Neural progenitor cell (in vitro differentiated cells): ENCODE measurements around the gene CAMK1G. TPM values are rescaled to one million over a fixed set of nuclear protein-coding genes. Genes with fewer than 3 reads are reported as not detected.

Source experiments
- DNase-seq: peaks from one replicate; pipeline ENCODE4 v3.0.0-alpha.2; 2016; ENCODE audit warnings: low spot score
- H2AFZ ChIP-seq: fragments of 200-600 bp; sonication (generic); replicated peaks from 2 replicates; pipeline ENCODE4 v1.6.1; 2016; ENCODE audit warnings: antibody characterized with exemption
- H3F3A ChIP-seq: fragments of 200-600 bp; sonication (generic); 2 replicates; pipeline ENCODE4 v1.6.1; 2016; ENCODE audit warnings: antibody characterized with exemption, low read depth
- H3K27ac ChIP-seq: fragments of 200-600 bp; sonication (generic); 2 replicates; pipeline ENCODE4 v1.5.1; 2016; ENCODE audit warnings: mild to moderate bottlenecking
- H3K27me3 ChIP-seq: fragments of 200-600 bp; sonication (generic); 2 replicates; pipeline ENCODE4 v1.6.1; 2016; ENCODE audit warnings: mild to moderate bottlenecking, moderate library complexity
- H3K36me3 ChIP-seq: fragments of 200-600 bp; sonication (generic); 2 replicates; pipeline ENCODE4 v1.5.1; 2016
- H3K4me1 ChIP-seq: fragments of 200-600 bp; sonication (generic); 2 replicates; pipeline ENCODE4 v1.6.1; 2016; ENCODE audit warnings: mixed run types
- H3K4me2 ChIP-seq: fragments of 200-600 bp; sonication (generic); 2 replicates; pipeline ENCODE4 v1.6.1; 2016
- H3K4me3 ChIP-seq: fragments of 200-600 bp; sonication (generic); 2 replicates; pipeline ENCODE4 v1.5.1; 2016
- H3K79me2 ChIP-seq: fragments of 200-600 bp; sonication (generic); 2 replicates; pipeline ENCODE4 v1.6.1; 2016; ENCODE audit warnings: low read depth
- H3K9ac ChIP-seq: fragments of 200-600 bp; sonication (generic); 2 replicates; pipeline ENCODE4 v1.6.1; 2016
- H3K9me3 ChIP-seq: fragments of 200-600 bp; sonication (generic); 2 replicates; pipeline ENCODE4 v1.5.1; 2016; ENCODE audit warnings: low read depth
- H4K20me1 ChIP-seq: fragments of 200-600 bp; sonication (generic); 2 replicates; pipeline ENCODE4 v1.6.1; 2016; ENCODE audit warnings: low read depth
- H3K27ac Mint-ChIP-seq: 3 replicates; pipeline ENCODE4 v1.8.0; 2021; ENCODE audit warnings: mixed read lengths
- H3K27me3 Mint-ChIP-seq: 2 replicates; pipeline ENCODE4 v1.8.0; 2022; ENCODE audit warnings: low read depth, mild to moderate bottlenecking, inconsistent platforms, moderate library complexity, mixed read lengths; ENCODE audit not compliant: insufficient read depth
- H3K36me3 Mint-ChIP-seq: 3 replicates; pipeline ENCODE4 v1.8.0; 2021; ENCODE audit warnings: mixed read lengths
- H3K4me1 Mint-ChIP-seq: 3 replicates; pipeline ENCODE4 v1.8.0; 2021; ENCODE audit warnings: mixed read lengths
- H3K4me3 Mint-ChIP-seq: 3 replicates; pipeline ENCODE4 v1.8.0; 2021; ENCODE audit warnings: mild to moderate bottlenecking, moderate library complexity, mixed read lengths
- H3K9me3 Mint-ChIP-seq: 3 replicates; pipeline ENCODE4 v1.8.0; 2020; ENCODE audit warnings: mixed read lengths
- CTCF ChIP-seq: fragments of 200-600 bp; sonication (generic); IDR thresholded peaks from 2 replicates; pipeline ENCODE4 v1.5.1; 2017; ENCODE audit warnings: antibody characterized with exemption, mild to moderate bottlenecking
- EZH2 ChIP-seq: fragments of 200-600 bp; sonication (generic); IDR thresholded peaks from 2 replicates; pipeline ENCODE4 v1.6.1; 2017; ENCODE audit warnings: antibody characterized with exemption, mild to moderate bottlenecking, moderate library complexity
- EZH2phosphoT487 ChIP-seq: fragments of 200-600 bp; sonication (generic); IDR thresholded peaks from 2 replicates; pipeline ENCODE4 v1.6.1; 2017; ENCODE audit warnings: antibody characterized with exemption
- total RNA-seq: library from RNA; depleted of rRNA; stranded (reverse); fragments of >200 nt; gene quantifications from 2 replicates; pipeline ENCODE4 v1.2.3, GENCODE V29; 2015; ENCODE audit warnings: low replicate concordance

The CAMK1G gene
- total RNA-seq, 1 donor from 2014 or later = 3.6 TPM

GRCh38 chr1:209609791-209610630, 26.5 kb downstream of the CAMK1G start:
- H3K9me3 Mint-ChIP-seq = no peaks in the 10 kb centered on the region
- Histone ChIP-seq H4K20me1 (no peaks in the 10 kb centered on the region), H2AFZ (no peak overlapping the region), H3F3A (no peaks in the 10 kb centered on the region), H3K4me1 (no peaks in the 10 kb centered on the region), H3K27me3 (no peaks in the 10 kb centered on the region), H3K4me2 (no peak overlapping the region), H3K4me3 (no peak overlapping the region), H3K79me2 (no peaks in the 10 kb centered on the region), H3K9me3 (no peaks in the 10 kb centered on the region), H3K36me3 (no peaks in the 10 kb centered on the region), H3K9ac (no peak overlapping the region), H3K27ac (no peak overlapping the region)
- peaks cover 2% of the 10 kb centered on the region for H3K27me3 Mint-ChIP-seq
- no peaks in the 10 kb centered on the region for H3K4me1 Mint-ChIP-seq
- no peak for TF ChIP-seq CTCF
- no peak for DNase-seq
- H3K27ac Mint-ChIP-seq = no peak overlapping the region
- H3K4me3 Mint-ChIP-seq = no peak overlapping the region
- H3K36me3 Mint-ChIP-seq = peaks cover 2% of the 10 kb centered on the region

- Mint-ChIP-seq H3K36me3 (peaks cover 2% of the 10 kb centered on the region), H3K4me3 (no peak overlapping the region), H3K27ac (no peak overlapping the region), H3K4me1 (no peaks in the 10 kb centered on the region), H3K27me3 (peaks cover 4% of the 10 kb centered on the region), H3K9me3 (no peaks in the 10 kb centered on the region)
- Histone ChIP-seq H3K4me2 (no peak overlapping the region), H3K27me3 (no peaks in the 10 kb centered on the region), H3F3A (no peaks in the 10 kb centered on the region), H3K36me3 (no peaks in the 10 kb centered on the region), H3K9ac (no peak overlapping the region), H3K4me1 (no peaks in the 10 kb centered on the region), H4K20me1 (no peaks in the 10 kb centered on the region), H3K9me3 (no peaks in the 10 kb centered on the region), H3K4me3 (no peak overlapping the region), H3K27ac (no peak overlapping the region), H2AFZ (no peak overlapping the region), H3K79me2 (no peaks in the 10 kb centered on the region)
- TF ChIP-seq EZH2phosphoT487 (no peak), CTCF (no peak), EZH2 (no peak)
- no peak for DNase-seq
These were observed 27.1 kb downstream of the CAMK1G start for GRCh38 chr1:209610631-209610905.

- no peak for DNase-seq
- no peaks in the 10 kb centered on the region for H3K27me3 ChIP-seq
These were observed 28.5 kb downstream of the CAMK1G start for GRCh38 chr1:209611771-209612570.

More at GRCh38 chr1:209611771-209612570, 28.5 kb downstream of the CAMK1G start:
- Mint-ChIP-seq H3K4me3 (no peak overlapping the region), H3K4me1 (no peaks in the 10 kb centered on the region), H3K27me3 (peaks cover 4% of the 10 kb centered on the region), H3K9me3 (no peaks in the 10 kb centered on the region), H3K27ac (no peak overlapping the region), H3K36me3 (no peaks in the 10 kb centered on the region)
- H3K79me2 ChIP-seq = no peaks in the 10 kb centered on the region
- H2AFZ ChIP-seq = no peak overlapping the region
- H3K27ac ChIP-seq = no peak overlapping the region
- H3F3A ChIP-seq = no peaks in the 10 kb centered on the region
- H4K20me1 ChIP-seq = no peaks in the 10 kb centered on the region
- no peak overlapping the region for H3K4me2 ChIP-seq
- H3K4me1 ChIP-seq = no peaks in the 10 kb centered on the region
- no peaks in the 10 kb centered on the region for H3K9me3 ChIP-seq
- no peak overlapping the region for H3K4me3 ChIP-seq
- H3K9ac ChIP-seq = no peak overlapping the region
- H3K36me3 ChIP-seq = no peaks in the 10 kb centered on the region
- TF ChIP-seq CTCF (peak; percentile 14), EZH2 (no peak)
